ENCODE data around the gene N4BP2L2. TPM values are rescaled to one million over a fixed set of nuclear protein-coding genes. Genes with fewer than 3 reads are reported as not detected.

N4BP2L2 gene
- polyA plus RNA-seq, 1 donor from 2014 or later, result 114 TPM

DNA sequence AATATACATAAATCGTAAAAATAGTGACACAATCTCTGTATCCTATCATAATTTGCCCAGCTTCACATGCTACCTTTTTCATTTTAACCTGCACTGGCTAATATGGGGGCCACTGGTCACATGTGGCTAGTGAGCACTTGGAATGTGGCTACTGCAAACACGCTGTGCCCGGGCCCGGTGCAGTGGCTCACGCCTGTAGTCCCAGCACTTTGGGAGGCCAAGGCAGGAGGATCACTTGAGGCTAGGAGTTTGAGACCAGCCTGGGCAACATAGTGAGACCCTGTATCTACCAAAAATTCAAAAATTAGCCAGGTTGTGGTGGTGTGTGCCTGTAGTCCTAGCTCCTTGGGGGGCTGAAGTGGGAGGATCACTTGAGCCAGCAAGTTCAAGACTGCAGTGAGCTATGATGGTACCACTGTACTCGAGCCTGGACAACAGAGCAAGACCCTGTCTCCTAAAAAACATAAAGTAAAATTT, 109.1 kb downstream of the N4BP2L2 start:
- no peaks in the 10 kb centered on the region for H3K27me3 Mint-ChIP-seq
- H3K9me3 Mint-ChIP-seq, result no peaks in the 10 kb centered on the region
- peaks cover 19 to 26% (median 21%) of the 10 kb centered on the region in 3 donors for H3K4me1 Mint-ChIP-seq
- peak overlapping the region in 1 of 4 donors; percentile 17 for H3K4me3 Mint-ChIP-seq
- peak overlapping the region; percentile 63 to 98 (median 96) for H3K27ac Mint-ChIP-seq
- no peaks in the 10 kb centered on the region for H3K36me3 Mint-ChIP-seq

DNA sequence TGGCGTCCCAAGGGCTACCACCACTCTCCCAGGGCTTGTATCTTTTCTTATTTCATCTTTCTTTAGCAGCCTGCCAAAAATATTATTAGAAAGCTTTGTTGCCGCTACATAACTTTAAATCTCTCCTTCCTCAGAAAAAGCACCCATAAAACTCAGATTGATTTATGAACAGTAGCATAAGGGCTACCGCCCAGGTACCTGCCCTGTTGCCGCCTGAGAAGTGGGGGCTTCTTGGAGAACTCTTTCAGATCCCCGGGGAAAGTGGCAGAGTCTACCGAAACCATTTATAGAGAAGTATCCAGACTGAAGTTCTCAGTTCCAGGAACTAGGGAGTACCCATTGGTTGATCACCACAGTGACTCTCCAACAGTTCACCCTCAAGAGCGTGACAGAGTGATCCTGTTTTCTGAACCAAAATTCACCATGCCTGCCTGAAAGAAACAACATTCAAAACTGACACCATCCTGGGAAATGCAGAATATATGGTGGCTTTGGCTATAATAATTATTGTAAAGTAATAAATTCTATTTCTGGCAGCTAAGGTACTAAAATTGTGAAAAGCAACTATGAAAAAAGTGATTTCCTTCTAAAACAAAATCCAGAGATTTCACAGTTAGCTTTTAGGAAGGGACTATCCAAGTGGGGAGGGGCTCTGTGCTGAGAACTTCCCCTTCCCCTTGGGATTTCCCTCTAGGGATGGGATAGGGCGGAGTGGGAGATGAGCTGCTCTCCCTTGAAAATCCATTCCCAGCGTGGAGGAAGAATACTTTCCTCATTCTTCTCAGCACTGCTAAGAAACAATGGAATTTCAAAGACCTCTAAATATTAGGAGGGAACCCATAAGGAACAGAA, 109.8 kb downstream of the N4BP2L2 start:
- Mint-ChIP-seq H3K4me3 (peak overlapping the region; percentile 90 to 96 (median 94)), H3K9me3 (no peaks in the 10 kb centered on the region), H3K36me3 (peaks cover 3% of the 10 kb centered on the region), H3K4me1 (peaks cover 23 to 31% (median 24%) of the 10 kb centered on the region in 3 donors), H3K27ac (peak overlapping the region; percentile 96 to 98 (median 97)), H3K27me3 (no peaks in the 10 kb centered on the region)

- Mint-ChIP-seq H3K36me3 (peaks cover 3% of the 10 kb centered on the region), H3K27ac (peak within 1 kb of the TSS; percentile 96 to 100 (median 100)), H3K9me3 (no peaks in the 10 kb centered on the region), H3K4me3 (peak within 1 kb of the TSS; percentile 94 to 99 (median 96)), H3K4me1 (peaks cover 24 to 36% (median 26%) of the 10 kb centered on the region in 3 donors), H3K27me3 (no peaks in the 10 kb centered on the region)
Observed at GRCh38 chr13:32427852-32428580, 110.6 kb downstream of the N4BP2L2 start, which contains the start of gene N4BP2L1. N4BP2L1 (minus strand) TSS chr13:32428130; CDS start chr13:32428082, 48 bp downstream.

DNA sequence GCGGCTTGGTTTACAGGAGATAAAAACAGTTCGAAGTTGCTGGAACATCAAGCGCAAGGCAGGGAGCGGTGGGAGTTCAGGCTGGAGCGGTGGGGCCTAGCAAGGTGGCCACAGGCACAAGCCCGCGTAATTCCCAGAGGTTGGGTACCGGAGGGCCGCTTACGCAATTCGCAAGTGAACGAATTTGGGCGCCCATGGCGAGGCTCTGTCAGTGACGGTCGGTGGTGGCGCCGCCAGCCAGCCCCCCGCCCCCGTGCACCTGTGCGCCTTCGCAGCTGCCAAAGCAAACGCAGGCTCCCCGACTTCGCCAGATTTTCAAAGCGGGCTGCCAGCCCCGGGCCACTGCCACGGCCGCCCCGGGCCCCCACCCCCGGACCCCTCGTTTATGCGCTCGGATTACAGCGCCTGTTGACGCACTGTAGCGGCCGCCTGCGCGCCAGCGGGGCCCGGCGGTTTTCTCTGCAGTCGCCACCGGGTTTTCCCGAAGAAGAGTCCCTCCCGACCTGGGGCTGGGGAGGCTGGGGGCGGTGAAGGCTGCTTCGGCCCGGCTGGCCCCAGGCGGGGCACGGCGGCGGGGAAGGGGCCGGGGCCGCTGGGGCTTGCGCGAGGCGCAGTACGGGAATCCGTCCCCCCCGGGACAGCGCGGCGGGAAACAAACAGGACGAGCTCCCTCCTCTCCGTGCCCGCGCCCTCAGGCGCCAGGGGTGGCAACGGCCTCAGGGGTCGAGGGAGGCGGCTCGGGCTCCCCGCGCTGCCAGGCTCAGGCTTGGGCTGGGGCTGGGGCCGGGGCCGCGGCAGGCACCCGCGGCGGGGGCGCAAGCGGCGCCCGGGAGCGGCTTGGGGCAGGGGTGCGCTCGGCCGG, 111.4 kb downstream of the N4BP2L2 start:
- Mint-ChIP-seq H3K27ac (peak overlapping the region; percentile 96 to 100 (median 100)), H3K4me3 (peak overlapping the region; percentile 94 to 99 (median 95)), H3K27me3 (no peaks in the 10 kb centered on the region), H3K36me3 (peaks cover 5% of the 10 kb centered on the region), H3K4me1 (peaks cover 24 to 41% (median 26%) of the 10 kb centered on the region in 3 donors), H3K9me3 (no peaks in the 10 kb centered on the region)

- peak overlapping the region; percentile 89 to 100 (median 100) for H3K27ac Mint-ChIP-seq
- H3K4me1 Mint-ChIP-seq, result peaks cover 24 to 41% (median 26%) of the 10 kb centered on the region in 3 donors
- H3K27me3 Mint-ChIP-seq, result no peaks in the 10 kb centered on the region
- H3K9me3 Mint-ChIP-seq, result no peaks in the 10 kb centered on the region
- H3K36me3 Mint-ChIP-seq, result peaks cover 6% of the 10 kb centered on the region
- H3K4me3 Mint-ChIP-seq, result peak overlapping the region; percentile 90 to 99 (median 95)
Observed at GRCh38 chr13:32426191-32426989, 112.2 kb downstream of the N4BP2L2 start.

- no peaks in the 10 kb centered on the region for H3K27me3 Mint-ChIP-seq
- peak overlapping the region; percentile 30 to 57 (median 45) for H3K4me3 Mint-ChIP-seq
- H3K27ac Mint-ChIP-seq, result peak overlapping the region; percentile 76 to 92 (median 90)
- H3K4me1 Mint-ChIP-seq, result peaks cover 24 to 37% (median 25%) of the 10 kb centered on the region in 3 donors
- H3K9me3 Mint-ChIP-seq, result peaks cover 0 to under 1% (median 0%) of the 10 kb centered on the region in 3 donors
- peaks cover 8% of the 10 kb centered on the region for H3K36me3 Mint-ChIP-seq
Observed at GRCh38 chr13:32425158-32425557, 113.4 kb downstream of the N4BP2L2 start.

DNA sequence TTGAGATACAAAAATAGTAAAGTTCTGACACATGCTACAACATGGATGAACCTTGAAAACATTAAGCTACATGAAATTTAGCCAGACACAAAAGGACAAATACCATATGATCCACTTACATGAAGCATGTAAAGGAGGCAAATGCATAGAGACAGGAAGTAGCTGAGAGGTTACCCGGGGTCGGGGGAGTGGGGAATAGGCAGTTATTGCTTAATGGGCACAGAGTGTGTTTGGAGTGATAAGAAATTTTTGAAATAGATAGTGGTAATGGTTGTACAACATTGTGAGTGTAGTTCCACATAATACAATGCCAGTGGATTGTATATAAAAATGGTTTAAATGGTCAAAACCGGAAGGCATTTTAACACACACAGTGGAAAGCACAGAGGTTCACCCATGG, 115.0 kb downstream of the N4BP2L2 start:
- H3K27ac Mint-ChIP-seq, result peak overlapping the region in 1 of 3 donors; percentile 33
- H3K36me3 Mint-ChIP-seq, result peaks cover 18% of the 10 kb centered on the region
- H3K9me3 Mint-ChIP-seq, result peaks cover 3 to 7% (median 3%) of the 10 kb centered on the region in 3 donors
- H3K27me3 Mint-ChIP-seq, result no peaks in the 10 kb centered on the region
- peak overlapping the region in 1 of 4 donors; percentile 31 for H3K4me3 Mint-ChIP-seq
- H3K4me1 Mint-ChIP-seq, result peaks cover 20 to 35% (median 21%) of the 10 kb centered on the region in 3 donors

- Mint-ChIP-seq H3K4me1 (peaks cover 11 to 21% (median 13%) of the 10 kb centered on the region in 3 donors), H3K27me3 (no peaks in the 10 kb centered on the region), H3K27ac (peak overlapping the region in 1 of 3 donors; percentile 27), H3K9me3 (peaks cover 3 to 7% (median 3%) of the 10 kb centered on the region in 3 donors), H3K4me3 (no peak overlapping the region), H3K36me3 (peaks cover 20% of the 10 kb centered on the region)
Observed at GRCh38 chr13:32419862-32420261, 118.7 kb downstream of the N4BP2L2 start.

DNA sequence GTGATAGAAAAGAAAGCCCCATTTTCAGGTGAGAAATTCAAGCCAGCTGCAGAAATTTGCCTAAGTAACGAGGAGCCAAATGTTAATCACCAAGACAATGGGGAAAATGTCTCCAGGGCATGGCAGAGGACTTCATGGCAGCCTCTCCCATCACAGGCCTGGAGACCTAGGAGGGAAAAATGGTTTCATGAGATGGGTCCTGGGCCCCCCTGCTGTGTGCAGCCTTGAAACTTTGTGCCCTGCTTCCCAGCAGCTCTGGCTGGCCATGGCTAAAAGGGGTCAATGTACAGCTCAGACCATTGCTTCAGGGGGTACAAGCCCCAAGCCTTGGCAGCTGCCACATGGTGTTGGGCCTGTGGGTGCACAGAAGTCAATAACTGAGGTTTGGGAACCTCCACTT, 120.6 kb downstream of the N4BP2L2 start:
- Mint-ChIP-seq H3K27me3 (no peaks in the 10 kb centered on the region), H3K36me3 (peaks cover 18% of the 10 kb centered on the region), H3K27ac (peak overlapping the region in 1 of 3 donors; percentile 44), H3K4me3 (peak overlapping the region in 2 of 4 donors; percentile 3 to 23), H3K9me3 (peaks cover 3 to 7% (median 3%) of the 10 kb centered on the region in 3 donors), H3K4me1 (peaks cover 7 to 11% (median 8%) of the 10 kb centered on the region in 3 donors)

DNA sequence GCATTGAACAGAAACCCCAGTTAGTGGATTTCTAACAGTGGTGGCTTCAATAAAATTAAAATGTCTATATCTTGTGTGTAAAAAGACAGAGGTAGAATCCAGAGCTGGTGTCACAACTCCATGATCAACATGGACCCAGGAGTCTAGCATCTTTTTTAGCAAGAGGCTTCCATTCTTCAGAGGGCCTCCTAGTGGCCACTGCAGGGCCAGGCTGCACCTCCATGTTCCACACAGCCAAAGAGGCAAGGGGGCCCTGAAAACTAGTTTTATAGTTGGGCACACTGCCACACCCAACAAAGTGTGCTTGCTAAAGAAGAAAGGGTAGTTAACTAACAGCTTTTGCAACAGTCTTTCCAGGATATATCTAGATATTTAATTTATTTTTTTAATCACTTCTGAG, 123.6 kb downstream of the N4BP2L2 start:
- peaks cover 16% of the 10 kb centered on the region for H3K36me3 Mint-ChIP-seq
- H3K27ac Mint-ChIP-seq, result no peak overlapping the region
- peaks cover under 1 to 6% (median 3%) of the 10 kb centered on the region in 3 donors for H3K9me3 Mint-ChIP-seq
- H3K4me3 Mint-ChIP-seq, result no peak overlapping the region
- no peaks in the 10 kb centered on the region for H3K27me3 Mint-ChIP-seq
- peaks cover 6 to 10% (median 8%) of the 10 kb centered on the region in 3 donors for H3K4me1 Mint-ChIP-seq

DNA sequence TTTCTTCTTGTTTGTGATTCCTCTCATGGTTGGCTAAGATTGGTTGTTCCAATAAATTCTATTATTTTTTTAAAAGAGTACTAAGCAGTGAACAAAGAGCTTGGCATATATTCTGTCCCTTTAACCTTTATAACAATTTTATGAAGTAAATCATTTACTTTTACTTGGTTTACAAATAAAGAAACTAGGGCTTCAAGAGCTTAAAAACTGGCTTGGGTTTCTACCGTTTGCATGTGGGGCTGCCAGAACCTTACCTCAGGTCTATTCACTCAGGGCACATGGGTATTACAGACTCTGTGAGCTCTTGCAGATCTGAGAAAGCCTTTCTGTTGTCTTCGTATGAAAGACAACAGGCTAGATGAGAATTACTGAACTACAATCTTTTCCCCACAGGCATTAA, 124.0 kb downstream of the N4BP2L2 start:
- H3K4me1 Mint-ChIP-seq, result peaks cover 8 to 13% (median 8%) of the 10 kb centered on the region in 3 donors
- no peak overlapping the region for H3K27ac Mint-ChIP-seq
- peaks cover 0 to 2% (median 2%) of the 10 kb centered on the region in 3 donors for H3K9me3 Mint-ChIP-seq
- no peak overlapping the region for H3K4me3 Mint-ChIP-seq
- no peaks in the 10 kb centered on the region for H3K27me3 Mint-ChIP-seq
- H3K36me3 Mint-ChIP-seq, result peaks cover 13% of the 10 kb centered on the region

GRCh38 chr13:32413284-32413683, 125.3 kb downstream of the N4BP2L2 start:
- no peaks in the 10 kb centered on the region for H3K27me3 Mint-ChIP-seq
- H3K4me1 Mint-ChIP-seq, result peaks cover 16 to 17% (median 17%) of the 10 kb centered on the region in 3 donors
- H3K9me3 Mint-ChIP-seq, result no peaks in the 10 kb centered on the region
- no peak overlapping the region for H3K4me3 Mint-ChIP-seq
- no peak overlapping the region for H3K27ac Mint-ChIP-seq
- peaks cover 10% of the 10 kb centered on the region for H3K36me3 Mint-ChIP-seq

All from IgD-negative memory B cell (primary cell).